Activated T-cell treated with anti-CD3 and anti-CD28 coated beads, Interleukin-2, amount 50 U/mL, for 48 hours (primary cell): ENCODE results near the gene MPI.

Experiments
- DNase-seq, 2 experiments: peaks; one replicate each; pipeline ENCODE4 v3.0.0-alpha.2; 2020

The MPI gene

GRCh38 chr15:74937590-74938371 lies 47.9 kb downstream of the MPI start, which contains the start of gene COX5A:
Gene COX5A (minus strand): TSS chr15:74938073. CDS start chr15:74938014, 59 bp downstream.
- peak; percentile 91 to 95 for DNase-seq

- DNase-seq, result peak; percentile 87 to 88
These were observed 60.5 kb downstream of the MPI start for GRCh38 chr15:74950078-74950908.

- DNase-seq, result no peak
These were observed 61.2 kb downstream of the MPI start for GRCh38 chr15:74951006-74951405.
